SK-N-MC (cell line): ENCODE results near the gene LPIN1.

Source experiments
- EZH2 ChIP-seq: fragments of 200-600 bp; sonication (generic); IDR thresholded peaks from one replicate; pipeline ENCODE4 v1.6.1; 2017; ENCODE audit warnings: antibody characterized with exemption
- FOXP2 ChIP-seq: optimal IDR thresholded peaks from 2 replicates; pipeline ENCODE3; 2011; ENCODE audit warnings: mild to moderate bottlenecking, moderate library complexity; ENCODE audit not compliant: insufficient read depth; ENCODE audit errors: extremely low read length, control extremely low read depth
- POLR2AphosphoS5 ChIP-seq: IDR thresholded peaks from 2 replicates; pipeline ENCODE4 v1.6.1; 2012; ENCODE audit warnings: mild to moderate bottlenecking, low read depth, low read length, borderline replicate concordance

- TF ChIP-seq EZH2 (no peak), POLR2AphosphoS5 (no peak), FOXP2 (no peak)
Observed at GRCh38 chr2:11781602-11782001, 35.2 kb downstream of the LPIN1 start.
